ENCODE data around the gene PDK2.

Gene PDK2

GRCh38 chr17:50120475-50121253 lies 25.5 kb downstream of the PDK2 start:
- no peak for DNase-seq

GRCh38 chr17:50122945-50123344 lies 27.8 kb downstream of the PDK2 start:
- DNase-seq = no peak

DNA sequence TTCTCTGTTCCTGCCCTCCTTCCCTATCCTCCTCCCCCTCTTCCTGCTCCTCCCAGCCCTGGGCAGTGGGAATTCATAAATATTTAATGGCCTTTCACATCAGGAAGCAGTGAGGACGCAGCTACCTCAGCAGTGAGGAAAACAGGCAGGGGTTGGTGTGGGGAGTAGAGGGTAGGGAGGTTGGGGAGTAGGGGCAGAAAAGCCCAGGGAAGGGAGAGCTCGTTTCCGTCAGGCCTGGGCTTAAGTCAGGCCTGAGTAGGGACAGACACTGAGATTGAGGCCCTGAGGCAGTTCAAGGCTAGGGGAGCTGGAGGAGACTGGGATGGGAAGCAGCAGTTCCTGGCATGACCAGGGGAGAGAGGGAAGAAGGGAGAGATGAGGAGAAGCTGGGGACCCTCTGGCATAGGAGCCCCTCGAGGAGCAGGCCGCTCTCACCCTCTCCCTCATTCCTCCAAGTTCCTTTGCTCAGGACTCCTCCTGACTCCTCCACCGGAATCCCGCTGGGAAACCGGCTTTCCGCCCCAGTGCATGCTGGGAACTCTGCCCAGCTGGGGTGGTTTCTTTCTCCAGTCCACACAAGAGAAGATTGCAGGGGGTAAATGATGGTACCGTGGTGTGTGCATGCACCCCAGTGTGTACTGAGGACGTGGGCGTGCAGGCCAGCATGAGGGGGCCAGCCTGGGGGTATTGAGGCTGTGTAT lies 28.6 kb downstream of the PDK2 start:
- peak; percentile 41 for DNase-seq

DNA sequence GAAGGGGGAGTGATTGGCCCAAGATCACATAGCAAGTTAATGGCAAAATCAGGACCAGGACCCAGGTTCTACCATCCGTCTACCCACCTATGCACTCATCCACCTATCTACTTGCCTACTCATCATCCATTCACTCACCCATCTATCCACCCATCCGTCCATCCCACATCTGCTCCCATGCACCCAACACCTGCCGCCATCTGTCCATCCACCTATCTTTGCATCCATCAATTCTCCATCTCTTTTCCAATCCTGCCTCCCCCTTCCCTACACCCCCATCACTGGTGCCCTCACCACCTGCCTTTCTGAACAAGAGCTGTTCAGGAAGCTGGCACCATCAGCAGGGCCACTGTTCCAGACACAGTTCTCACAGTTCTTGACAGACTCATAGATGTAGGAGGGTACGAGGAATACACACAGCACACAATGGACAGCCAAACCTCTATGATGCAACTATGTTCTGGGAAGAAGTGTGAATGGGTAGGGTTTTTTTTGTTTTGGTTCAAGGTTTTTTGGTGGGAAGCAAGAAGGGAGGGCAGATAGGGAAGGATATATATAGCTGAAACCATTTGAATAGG lies 30.4 kb downstream of the PDK2 start:
- no peak for DNase-seq

- DNase-seq = no peak
Observed at GRCh38 chr17:50127697-50128361, 32.7 kb downstream of the PDK2 start.

DNA sequence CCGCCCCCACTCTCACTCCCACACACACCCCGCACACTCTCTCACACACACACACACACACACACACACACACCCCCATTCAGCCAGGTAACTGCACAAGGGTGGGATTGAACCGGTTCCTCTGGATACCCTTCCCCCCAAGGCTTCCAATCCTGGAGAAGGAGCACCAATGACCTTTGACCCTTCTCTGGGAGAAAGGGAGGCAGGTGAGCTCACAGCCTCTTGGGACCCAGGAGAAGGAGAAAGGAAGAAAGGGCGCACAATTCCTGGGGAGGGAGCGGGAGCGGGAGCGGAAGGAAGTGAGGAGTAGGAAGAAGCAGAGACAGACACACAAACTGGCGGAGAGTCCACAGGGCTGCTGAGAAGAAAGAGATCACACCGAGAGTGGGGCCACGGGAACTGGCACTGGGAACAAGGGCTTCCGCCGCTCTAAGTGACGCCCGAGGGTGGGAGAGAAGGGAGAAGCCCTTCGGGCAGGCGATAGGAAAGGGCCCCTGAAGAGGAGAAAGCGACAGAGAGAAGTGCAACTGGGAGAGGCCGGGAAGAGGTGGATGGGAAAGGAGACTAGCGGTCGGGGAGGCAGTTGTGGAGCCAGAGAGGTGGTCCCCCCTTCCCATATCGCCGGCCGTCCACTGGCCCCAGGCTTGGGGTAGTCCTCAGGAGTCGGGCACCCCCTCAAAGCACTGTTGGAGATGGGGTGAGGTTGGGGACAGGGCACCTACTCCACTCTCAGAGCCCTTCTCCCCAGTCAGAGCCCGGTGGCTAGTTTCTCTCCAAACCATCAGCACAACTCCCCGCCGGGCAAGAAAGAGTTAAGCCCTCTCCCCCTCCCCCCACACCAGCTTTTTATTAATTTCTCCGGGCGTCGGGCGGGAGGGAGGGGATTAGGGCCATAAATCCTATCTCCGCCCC lies 33.5 kb downstream of the PDK2 start:
- DNase-seq = no peak

DNA sequence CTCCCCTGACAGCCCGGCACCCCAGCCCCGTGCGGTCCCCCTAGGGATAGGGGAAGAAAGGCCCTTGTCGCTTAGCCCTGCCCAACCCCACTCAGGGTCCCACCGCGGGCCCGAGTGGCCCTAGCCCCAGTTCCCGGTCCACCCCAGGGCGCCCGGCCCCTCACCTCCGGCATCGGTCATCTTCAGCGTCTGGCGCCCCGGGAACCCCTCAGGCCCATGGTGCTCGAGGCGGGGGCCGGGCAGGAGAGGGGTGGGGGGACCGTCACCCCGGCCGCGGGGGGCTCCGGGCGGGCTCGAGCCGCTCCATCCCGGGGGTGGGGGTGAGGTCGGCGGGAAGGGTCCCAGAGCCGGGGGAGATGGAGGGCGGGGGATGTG lies 34.2 kb downstream of the PDK2 start:
- DNase-seq = no peak

GRCh38 chr17:50129728-50130558 lies 34.8 kb downstream of the PDK2 start, which contains the start of gene SAMD14:
SAMD14 (minus strand) TSS chr17:50130160; CDS start chr17:50124959, 5,201 bp downstream.
- DNase-seq = no peak

- no peak for DNase-seq
Observed at GRCh38 chr17:50130559-50131305, 35.6 kb downstream of the PDK2 start.

DNA sequence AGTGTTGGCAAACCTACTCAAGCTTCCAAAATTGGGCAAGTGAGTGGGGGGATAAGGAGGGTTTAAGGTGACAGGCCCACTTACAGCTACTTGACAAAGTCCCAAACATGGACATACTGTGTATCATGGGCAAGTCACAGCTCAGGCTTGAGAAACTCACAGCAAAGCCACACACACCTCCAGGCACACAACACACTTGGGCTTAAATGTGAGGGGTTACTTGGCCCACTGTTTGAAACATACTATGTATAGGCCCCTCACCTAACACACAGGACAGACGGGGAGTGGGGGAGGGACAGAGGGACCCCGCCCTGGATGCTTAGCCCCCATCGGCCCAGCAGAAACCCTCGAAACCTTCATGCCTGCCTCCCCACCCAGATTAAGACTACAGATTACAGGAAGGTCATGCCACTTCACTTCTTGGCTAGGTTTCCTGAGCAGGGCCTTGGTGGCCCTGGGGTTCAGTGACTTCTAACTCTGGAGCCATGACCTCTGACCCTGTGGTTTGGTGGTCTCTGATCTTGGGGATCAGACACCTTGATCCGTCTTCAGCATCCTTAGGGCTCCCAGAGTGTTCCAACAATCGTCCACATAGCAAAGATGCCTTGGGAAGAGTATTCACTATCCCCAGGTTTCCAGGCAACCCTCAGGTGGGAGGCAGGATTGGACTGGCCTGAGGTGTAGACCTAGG lies 37.1 kb downstream of the PDK2 start:
- DNase-seq = no peak

- no peak for DNase-seq
Observed at GRCh38 chr17:50133028-50133768, 38.0 kb downstream of the PDK2 start.

DNA sequence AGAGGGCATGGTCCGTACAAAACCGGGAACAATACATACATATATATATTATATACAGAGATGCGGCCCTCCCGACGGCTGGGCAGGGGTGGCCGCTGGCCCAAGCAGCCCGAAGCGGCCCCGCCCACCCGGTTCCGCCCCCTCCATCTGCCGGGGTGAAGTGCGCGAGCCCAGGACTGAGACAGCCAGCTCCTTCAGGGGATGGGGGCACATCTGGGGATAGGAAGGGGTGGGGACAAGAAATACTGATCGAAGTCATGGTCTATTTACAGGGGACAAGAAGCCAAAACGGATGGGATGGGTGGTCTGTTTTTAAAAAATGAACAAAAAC lies 38.6 kb downstream of the PDK2 start:
- DNase-seq = no peak

GRCh38 chr17:50134206-50135110 lies 39.3 kb downstream of the PDK2 start:
- DNase-seq = no peak

DNA sequence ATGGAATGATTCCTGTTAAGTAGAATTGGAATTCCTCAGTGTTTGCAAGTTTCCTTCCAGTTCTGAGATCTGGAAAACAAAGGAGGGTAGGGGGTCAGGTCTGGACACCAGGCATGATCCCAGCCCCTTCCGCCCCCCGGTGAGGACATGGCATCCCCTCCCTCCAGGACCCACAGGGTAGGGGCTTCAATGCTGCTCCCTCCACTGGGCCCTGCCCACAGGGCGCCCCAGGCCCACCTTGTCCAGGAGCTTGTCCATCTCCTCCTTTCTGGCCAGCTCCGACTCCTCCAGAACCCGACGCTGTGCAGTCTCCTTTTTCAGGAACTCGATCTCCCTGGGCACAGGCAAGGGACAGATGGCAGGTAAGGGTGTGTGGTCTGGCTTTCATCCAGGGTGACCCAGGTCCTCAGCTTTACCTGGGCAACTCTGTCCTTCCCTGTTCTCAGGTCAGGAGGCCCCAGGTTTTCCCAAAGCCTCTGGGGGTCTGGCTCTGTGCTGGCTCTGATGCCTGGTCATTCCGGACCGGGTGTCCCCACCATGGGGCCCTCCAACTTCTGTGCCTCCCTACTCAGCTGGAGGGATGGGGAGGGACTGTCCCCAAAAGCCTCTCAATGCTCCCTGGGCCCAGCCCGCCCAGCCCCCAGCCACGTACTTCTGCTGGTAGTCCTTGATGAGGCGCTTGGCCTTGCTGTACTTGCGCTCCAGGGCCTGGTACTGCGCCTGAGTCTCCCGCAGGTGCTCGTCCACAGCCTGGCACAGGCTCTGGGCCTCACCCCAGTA lies 40.4 kb downstream of the PDK2 start:
- DNase-seq = no peak

- no peak for DNase-seq
Observed at GRCh38 chr17:50136096-50136687, 41.0 kb downstream of the PDK2 start.

DNA sequence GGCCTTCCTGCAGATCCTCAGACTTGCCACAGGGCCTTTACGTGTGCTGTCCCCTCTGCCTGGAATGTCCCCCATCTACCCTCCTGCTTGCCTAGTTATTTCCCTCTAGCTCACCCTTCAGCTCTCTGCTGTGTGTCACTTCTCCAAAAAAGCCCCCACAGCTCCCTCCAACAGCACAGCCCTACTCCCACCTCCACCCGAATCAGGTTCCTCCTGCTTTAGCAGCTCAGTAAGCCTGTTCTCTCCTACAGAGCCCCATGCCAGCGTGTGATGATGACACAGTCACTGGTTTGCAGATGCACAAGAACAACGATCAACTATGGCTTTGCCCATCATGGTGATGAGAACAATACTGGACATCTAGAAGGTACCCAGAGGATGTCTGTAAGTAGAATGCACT lies 41.9 kb downstream of the PDK2 start:
- DNase-seq = no peak

- DNase-seq = no peak
Observed at GRCh38 chr17:50139185-50139783, 44.1 kb downstream of the PDK2 start.

All from NCI-H510A (cell line).